ENCODE data around the gene CCDC85C.

DNA sequence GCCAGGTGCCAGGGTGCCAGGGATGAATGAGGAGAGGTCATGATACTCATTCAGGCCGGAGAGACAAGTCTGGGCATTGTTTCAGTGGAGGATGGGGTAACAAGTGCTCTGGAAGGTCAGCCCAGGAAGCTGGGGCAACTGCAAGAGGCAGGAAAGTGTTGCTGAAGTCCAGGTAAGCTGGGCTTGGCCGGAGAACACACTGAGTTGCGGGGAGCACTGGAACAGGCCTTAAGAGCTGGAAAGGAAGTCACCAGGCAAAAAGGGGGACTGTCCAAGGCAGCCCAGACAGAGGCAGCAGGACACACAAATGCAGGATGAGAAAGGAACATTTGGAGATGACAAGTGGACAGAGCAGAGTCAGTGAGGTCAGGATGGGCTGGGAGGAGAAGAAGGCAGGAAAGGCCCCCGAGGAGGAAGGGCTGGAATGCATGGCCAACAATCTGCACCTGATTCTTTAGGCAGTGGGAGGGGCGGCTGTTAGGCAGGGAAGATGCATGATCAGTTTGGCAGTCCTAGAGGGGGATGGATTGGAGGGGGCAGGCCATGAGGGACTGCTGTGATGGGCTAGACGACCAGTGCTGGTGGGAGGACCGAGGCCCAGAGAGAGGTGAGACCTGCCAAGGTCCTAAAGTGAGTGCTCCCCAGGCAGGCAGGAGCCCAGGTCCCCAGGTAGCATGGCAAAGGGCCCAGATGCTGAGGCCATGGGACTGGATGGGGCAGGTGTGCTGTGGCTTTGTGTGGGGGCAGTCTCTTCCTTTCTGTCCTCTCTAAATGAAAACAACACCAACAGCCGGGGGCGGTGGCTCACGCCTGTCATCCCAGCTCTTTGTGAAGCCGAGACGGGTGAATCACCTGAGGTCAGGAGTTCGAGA lies 23.7 kb upstream of the CCDC85C start:
- TF ChIP-seq RCOR1 (IDR thresholded peaks at IDR 0.05; ENCODE audit: insufficient replicate concordance, low read length), result no peak
- TF ChIP-seq, protein P1, sequence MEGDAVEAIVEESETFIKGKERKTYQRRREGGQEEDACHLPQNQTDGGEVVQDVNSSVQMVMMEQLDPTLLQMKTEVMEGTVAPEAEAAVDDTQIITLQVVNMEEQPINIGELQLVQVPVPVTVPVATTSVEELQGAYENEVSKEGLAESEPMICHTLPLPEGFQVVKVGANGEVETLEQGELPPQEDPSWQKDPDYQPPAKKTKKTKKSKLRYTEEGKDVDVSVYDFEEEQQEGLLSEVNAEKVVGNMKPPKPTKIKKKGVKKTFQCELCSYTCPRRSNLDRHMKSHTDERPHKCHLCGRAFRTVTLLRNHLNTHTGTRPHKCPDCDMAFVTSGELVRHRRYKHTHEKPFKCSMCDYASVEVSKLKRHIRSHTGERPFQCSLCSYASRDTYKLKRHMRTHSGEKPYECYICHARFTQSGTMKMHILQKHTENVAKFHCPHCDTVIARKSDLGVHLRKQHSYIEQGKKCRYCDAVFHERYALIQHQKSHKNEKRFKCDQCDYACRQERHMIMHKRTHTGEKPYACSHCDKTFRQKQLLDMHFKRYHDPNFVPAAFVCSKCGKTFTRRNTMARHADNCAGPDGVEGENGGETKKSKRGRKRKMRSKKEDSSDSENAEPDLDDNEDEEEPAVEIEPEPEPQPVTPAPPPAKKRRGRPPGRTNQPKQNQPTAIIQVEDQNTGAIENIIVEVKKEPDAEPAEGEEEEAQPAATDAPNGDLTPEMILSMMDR (conservative IDR thresholded peaks at IDR 0.05; ENCODE audit: low read depth, low read length), result no peak
- TF ChIP-seq SMC3 (IDR thresholded peaks at IDR 0.05; ENCODE audit: low read depth, low read length), result no peak
- TF ChIP-seq NFE2L2 (IDR thresholded peaks at IDR 0.05; ENCODE audit: low read depth, low read length), result no peak
